Measurements from ENCODE around the gene IGLON5.

The IGLON5 gene

GRCh38 chr19:51311351-51312257 is at the start of gene IGLON5:
TSS of gene IGLON5 (plus strand) at chr19:51311644. CDS start at chr19:51311848, 204 bp downstream.
- DNase-seq = no peak

GRCh38 chr19:51263808-51264207 is 47.6 kb upstream of the IGLON5 start:
- DNase-seq = no peak

GRCh38 chr19:51271067-51271466 is 40.4 kb upstream of the IGLON5 start:
- DNase-seq = no peak

- peak; percentile 25 for DNase-seq
These were observed 39.1 kb upstream of the IGLON5 start for GRCh38 chr19:51272183-51272810.

- no peak for DNase-seq
These were observed 37.2 kb upstream of the IGLON5 start for GRCh38 chr19:51274049-51274770.

GRCh38 chr19:51277112-51277511 is 34.3 kb upstream of the IGLON5 start:
- no peak for DNase-seq

GRCh38 chr19:51282335-51282734 is 29.1 kb upstream of the IGLON5 start:
- no peak for DNase-seq

GRCh38 chr19:51285682-51286081 is 25.8 kb upstream of the IGLON5 start:
- no peak for DNase-seq

GRCh38 chr19:51289635-51290034 is 21.8 kb upstream of the IGLON5 start:
- no peak for DNase-seq

GRCh38 chr19:51292971-51293370 is 18.5 kb upstream of the IGLON5 start:
- no peak for DNase-seq

- DNase-seq = no peak
These were observed 17.8 kb upstream of the IGLON5 start for GRCh38 chr19:51293571-51294210.

GRCh38 chr19:51294211-51294976 is 17.1 kb upstream of the IGLON5 start:
- DNase-seq = no peak

GRCh38 chr19:51294977-51295375 is 16.5 kb upstream of the IGLON5 start:
- no peak for DNase-seq

GRCh38 chr19:51295382-51296126 is 15.9 kb upstream of the IGLON5 start:
- no peak for DNase-seq

GRCh38 chr19:51296336-51297093 is 14.9 kb upstream of the IGLON5 start:
- DNase-seq = no peak

GRCh38 chr19:51297406-51297805 is 14.0 kb upstream of the IGLON5 start:
- no peak for DNase-seq

- DNase-seq = no peak
These were observed 10.2 kb upstream of the IGLON5 start for GRCh38 chr19:51301266-51301665.

- no peak for DNase-seq
These were observed 6.0 kb upstream of the IGLON5 start for GRCh38 chr19:51305479-51305878.

- no peak for DNase-seq
These were observed 5.2 kb downstream of the IGLON5 start for GRCh38 chr19:51316688-51317087.

- no peak for DNase-seq
These were observed 5.9 kb downstream of the IGLON5 start for GRCh38 chr19:51317376-51317775.

- no peak for DNase-seq
These were observed 6.5 kb downstream of the IGLON5 start for GRCh38 chr19:51317968-51318367.

Measured in activated CD8-positive, alpha-beta memory T cell treated with anti-CD3 and anti-CD28 coated beads, Interleukin-2, amount 50 U/mL, for 4 hours (primary cell).